Neuron (in vitro differentiated cells): ENCODE data around the gene TSPAN18.

Experiments used
- H2AFZ ChIP-seq: one replicate; pipeline ENCODE4 v1.6.1; 2013; ENCODE audit warnings: low read depth, mild to moderate bottlenecking, inconsistent platforms, low read length, moderate library complexity
- H3K27me3 ChIP-seq: one replicate; pipeline ENCODE4 v1.6.1; 2013; ENCODE audit warnings: low read length; ENCODE audit not compliant: insufficient read depth
- H3K36me3 ChIP-seq: one replicate; pipeline ENCODE4 v1.6.1; 2013; ENCODE audit warnings: low read length; ENCODE audit not compliant: insufficient read depth
- H3K4me1 ChIP-seq: one replicate; pipeline ENCODE4 v1.6.1; 2013; ENCODE audit warnings: low read length; ENCODE audit not compliant: insufficient read depth
- H3K4me3 ChIP-seq: 2 replicates; pipeline ENCODE4 v1.5.1; 2013; ENCODE audit warnings: mild to moderate bottlenecking, low read length, moderate library complexity
- H3K9me3 ChIP-seq: one replicate; pipeline ENCODE4 v1.6.1; 2013; ENCODE audit warnings: low read length

Gene TSPAN18

GRCh38 chr11:44718057-44718456 is 8.7 kb upstream of the TSPAN18 start:
- H3K4me3 ChIP-seq: no peak overlapping the region
- H3K4me1 ChIP-seq: peaks cover 18% of the 10 kb centered on the region
- H3K9me3 ChIP-seq: no peaks in the 10 kb centered on the region
- no peak overlapping the region for H2AFZ ChIP-seq
- H3K36me3 ChIP-seq: no peaks in the 10 kb centered on the region
- no peaks in the 10 kb centered on the region for H3K27me3 ChIP-seq

- no peaks in the 10 kb centered on the region for H3K27me3 ChIP-seq
Observed at GRCh38 chr11:44718612-44719390, 8.0 kb upstream of the TSPAN18 start.

GRCh38 chr11:44725016-44725685 is 1.6 kb upstream of the TSPAN18 start:
- no peak overlapping the region for H2AFZ ChIP-seq
- H3K27me3 ChIP-seq: no peaks in the 10 kb centered on the region
- H3K4me3 ChIP-seq: no peak overlapping the region
- no peaks in the 10 kb centered on the region for H3K36me3 ChIP-seq
- H3K9me3 ChIP-seq: no peaks in the 10 kb centered on the region
- H3K4me1 ChIP-seq: peaks cover 49% of the 10 kb centered on the region

More at GRCh38 chr11:44718612-44719390, 8.0 kb upstream of the TSPAN18 start:
- Histone ChIP-seq H2AFZ (no peak overlapping the region), H3K36me3 (no peaks in the 10 kb centered on the region), H3K4me1 (peaks cover 16% of the 10 kb centered on the region), H3K9me3 (no peaks in the 10 kb centered on the region), H3K4me3 (no peak overlapping the region)

GRCh38 chr11:44725757-44726282 is 942 bp upstream of the TSPAN18 start:
- no peaks in the 10 kb centered on the region for H3K9me3 ChIP-seq
- no peaks in the 10 kb centered on the region for H3K36me3 ChIP-seq
- H3K4me3 ChIP-seq: peak overlapping the region; percentile 52
- H2AFZ ChIP-seq: no peak overlapping the region
- H3K4me1 ChIP-seq: peaks cover 52% of the 10 kb centered on the region
- no peaks in the 10 kb centered on the region for H3K27me3 ChIP-seq

- peak overlapping the region; percentile 71 for H3K4me3 ChIP-seq
Observed at GRCh38 chr11:44727114-44727372, 281 bp downstream of the TSPAN18 start.

GRCh38 chr11:44727373-44728287 is 868 bp downstream of the TSPAN18 start:
- peak overlapping the region; percentile 28 for H2AFZ ChIP-seq
- peaks cover 42% of the 10 kb centered on the region for H3K4me1 ChIP-seq
- no peaks in the 10 kb centered on the region for H3K9me3 ChIP-seq
- H3K27me3 ChIP-seq: no peaks in the 10 kb centered on the region
- no peaks in the 10 kb centered on the region for H3K36me3 ChIP-seq
- peak overlapping the region; percentile 71 for H3K4me3 ChIP-seq

More at GRCh38 chr11:44727114-44727372, 281 bp downstream of the TSPAN18 start:
- peaks cover 43% of the 10 kb centered on the region for H3K4me1 ChIP-seq
- no peaks in the 10 kb centered on the region for H3K27me3 ChIP-seq
- no peaks in the 10 kb centered on the region for H3K36me3 ChIP-seq
- H3K9me3 ChIP-seq: no peaks in the 10 kb centered on the region
- H2AFZ ChIP-seq: peak overlapping the region; percentile 28

- H3K36me3 ChIP-seq: no peaks in the 10 kb centered on the region
- H3K9me3 ChIP-seq: no peaks in the 10 kb centered on the region
- peaks cover 42% of the 10 kb centered on the region for H3K4me1 ChIP-seq
- no peaks in the 10 kb centered on the region for H3K27me3 ChIP-seq
- H2AFZ ChIP-seq: no peak overlapping the region
- peak overlapping the region; percentile 71 for H3K4me3 ChIP-seq
Observed at GRCh38 chr11:44728491-44728910, 1.7 kb downstream of the TSPAN18 start.

- Histone ChIP-seq H3K4me1 (peaks cover 44% of the 10 kb centered on the region), H2AFZ (no peak overlapping the region), H3K36me3 (no peaks in the 10 kb centered on the region), H3K4me3 (peak overlapping the region; percentile 71), H3K9me3 (no peaks in the 10 kb centered on the region), H3K27me3 (no peaks in the 10 kb centered on the region)
Observed at GRCh38 chr11:44729063-44729462, 2.3 kb downstream of the TSPAN18 start.

- Histone ChIP-seq H3K36me3 (no peaks in the 10 kb centered on the region), H3K4me1 (peaks cover 46% of the 10 kb centered on the region), H3K4me3 (peak overlapping the region; percentile 71), H2AFZ (no peak overlapping the region), H3K9me3 (no peaks in the 10 kb centered on the region), H3K27me3 (no peaks in the 10 kb centered on the region)
Observed at GRCh38 chr11:44729713-44730112, 3.0 kb downstream of the TSPAN18 start.

GRCh38 chr11:44730775-44731174 is 4.0 kb downstream of the TSPAN18 start:
- Histone ChIP-seq H2AFZ (no peak overlapping the region), H3K9me3 (no peaks in the 10 kb centered on the region), H3K27me3 (no peaks in the 10 kb centered on the region), H3K4me1 (peaks cover 42% of the 10 kb centered on the region), H3K4me3 (no peak overlapping the region), H3K36me3 (no peaks in the 10 kb centered on the region)

GRCh38 chr11:44731685-44732430 is 5.1 kb downstream of the TSPAN18 start:
- H3K27me3 ChIP-seq: no peaks in the 10 kb centered on the region

GRCh38 chr11:44732564-44732963 is 5.8 kb downstream of the TSPAN18 start:
- Histone ChIP-seq H3K9me3 (no peaks in the 10 kb centered on the region), H3K27me3 (no peaks in the 10 kb centered on the region), H3K4me3 (no peak overlapping the region), H2AFZ (no peak overlapping the region), H3K4me1 (peaks cover 37% of the 10 kb centered on the region), H3K36me3 (peaks cover 5% of the 10 kb centered on the region)

More at GRCh38 chr11:44731685-44732430, 5.1 kb downstream of the TSPAN18 start:
- Histone ChIP-seq H3K4me1 (peaks cover 34% of the 10 kb centered on the region), H3K9me3 (no peaks in the 10 kb centered on the region), H3K4me3 (no peak overlapping the region), H3K36me3 (peaks cover 4% of the 10 kb centered on the region), H2AFZ (no peak overlapping the region)
